IMR-90 (cell line): ENCODE results near the gene SLC39A8. TPM values are rescaled to one million over a fixed set of nuclear protein-coding genes. Genes with fewer than 3 reads are reported as not detected.
"Not testable (repeated sequence)": the region's sequence is repeated elsewhere in the genome, so short reads cannot be mapped to it uniquely, and the experiment has no call there.

Experiments used
- ATAC-seq: fragments of 200-7000 bp; cut with Tn5 transposase; 2 replicates; pipeline ENCODE4 v1.9.1; 2020; ENCODE audit warnings: low read depth, mild to moderate bottlenecking, moderate library complexity
- BruUV-seq: library from RNA; stranded (reverse); fragments of 400-500 nt; replicated peaks from 2 replicates; lab custom pipeline; 2021; lab: Mats Ljungman, UMichigan
- CTCF ChIA-PET: fragments of 300-600 bp; formaldehyde crosslinking; extraction: SDS; loops from one replicate; lab custom pipeline; 2021; ENCODE audit warnings: antibody characterized with exemption; lab: Yijun Ruan, JAX
- POLR2A ChIA-PET: fragments of 300-600 bp; sonication (Branson Sonifier 250); formaldehyde crosslinking; loops from one replicate; lab custom pipeline; 2022; ENCODE audit warnings: antibody characterized with exemption; ENCODE audit not compliant: unreplicated experiment; lab: Charles Lee
- DNase-seq: peaks from one replicate; pipeline ENCODE4 v3.0.0; 2013
- H2AFZ ChIP-seq: replicated peaks from 2 replicates; pipeline ENCODE3; 2013; ENCODE audit warnings: low read length, mild to moderate bottlenecking; ENCODE audit not compliant: poor library complexity
- H2AK5ac ChIP-seq: 2 replicates; pipeline ENCODE4 v1.6.1; 2013; ENCODE audit warnings: low read depth, low read length, inconsistent platforms
- H2AK9ac ChIP-seq: replicated peaks from 2 replicates; pipeline ENCODE3; 2013; ENCODE audit warnings: mild to moderate bottlenecking, low read depth, low read length, moderate library complexity; ENCODE audit not compliant: poor library complexity
- H2BK120ac ChIP-seq: 2 replicates; pipeline ENCODE4 v1.6.1; 2013; ENCODE audit warnings: low read depth, low read length, inconsistent platforms
- H2BK15ac ChIP-seq: 3 replicates; pipeline ENCODE4 v1.6.1; 2013; ENCODE audit warnings: low read depth, low read length, inconsistent platforms
- H2BK20ac ChIP-seq: 2 replicates; pipeline ENCODE4 v1.6.1; 2013; ENCODE audit warnings: low read depth, mild to moderate bottlenecking, inconsistent platforms, low read length, moderate library complexity
- H2BK5ac ChIP-seq: 2 replicates; pipeline ENCODE4 v1.6.1; 2013; ENCODE audit warnings: mild to moderate bottlenecking, low read depth, low read length, inconsistent platforms; ENCODE audit not compliant: poor library complexity, severe bottlenecking
- H3K14ac ChIP-seq: replicated peaks from 2 replicates; pipeline ENCODE4 v1.6.1; 2013; ENCODE audit warnings: low read depth, low read length, inconsistent platforms
- H3K18ac ChIP-seq: 2 replicates; pipeline ENCODE4 v1.6.1; 2013; ENCODE audit warnings: low read depth, low read length, control low read depth
- H3K23ac ChIP-seq: 2 replicates; pipeline ENCODE4 v1.6.1; 2013; ENCODE audit warnings: low read depth, low read length, inconsistent platforms
- H3K27ac ChIP-seq: 2 replicates; pipeline ENCODE4 v1.5.1; 2013; ENCODE audit warnings: mild to moderate bottlenecking, control low read depth, low read length; ENCODE audit not compliant: insufficient read depth
- H3K27me3 ChIP-seq: 2 replicates; pipeline ENCODE4 v1.6.1; 2013; ENCODE audit warnings: low read length; ENCODE audit not compliant: control insufficient read depth, insufficient read depth
- H3K36me3 ChIP-seq: 2 replicates; pipeline ENCODE4 v1.6.1; 2013; ENCODE audit warnings: low read length, mixed read lengths; ENCODE audit not compliant: control insufficient read depth, insufficient read depth
- H3K4ac ChIP-seq: 2 replicates; pipeline ENCODE4 v1.6.1; 2013; ENCODE audit warnings: low read depth, low read length, inconsistent platforms
- H3K4me1 ChIP-seq: 2 replicates; pipeline ENCODE4 v1.6.1; 2013; ENCODE audit warnings: low read length, mixed read lengths; ENCODE audit not compliant: control insufficient read depth, insufficient read depth
- H3K4me2 ChIP-seq: 2 replicates; pipeline ENCODE4 v1.6.1; 2013; ENCODE audit warnings: low read depth, mild to moderate bottlenecking, control low read depth, low read length, moderate library complexity
- H3K4me3 ChIP-seq: 2 replicates; pipeline ENCODE4 v1.5.1; 2013; ENCODE audit warnings: low read depth, mild to moderate bottlenecking, control low read depth, low read length, moderate library complexity; ENCODE audit not compliant: insufficient read depth
- H3K56ac ChIP-seq: 2 replicates; pipeline ENCODE4 v1.6.1; 2013; ENCODE audit warnings: low read length, inconsistent platforms; ENCODE audit not compliant: insufficient read depth; ENCODE audit errors: extremely low read depth
- H3K79me1 ChIP-seq, 2 experiments: 2 replicates each; pipeline ENCODE4 v1.6.1; 2013; ENCODE audit warnings: low read length in 2 of 2, inconsistent platforms in 1 of 2, low read depth in 1 of 2
- H3K9ac ChIP-seq: 2 replicates; pipeline ENCODE4 v1.6.1; 2013; ENCODE audit warnings: low read depth, low read length, control low read depth
- H3K9me1 ChIP-seq: 2 replicates; pipeline ENCODE4 v1.6.1; 2013; ENCODE audit warnings: low read length, inconsistent platforms; ENCODE audit not compliant: insufficient read depth
- H3K9me3 ChIP-seq: 2 replicates; pipeline ENCODE4 v1.6.1; 2013; ENCODE audit warnings: low read length; ENCODE audit not compliant: control insufficient read depth, insufficient read depth
- H4K20me1 ChIP-seq: 2 replicates; pipeline ENCODE4 v1.6.1; 2013; ENCODE audit warnings: low read length, inconsistent platforms; ENCODE audit not compliant: insufficient read depth
- H4K5ac ChIP-seq: 2 replicates; pipeline ENCODE4 v1.6.1; 2013; ENCODE audit warnings: mild to moderate bottlenecking, low read depth, low read length, control low read depth
- H4K8ac ChIP-seq, 2 experiments: 2 replicates each; pipeline ENCODE4 v1.6.1; 2013; ENCODE audit warnings: low read depth in 2 of 2, low read length in 2 of 2, control low read depth in 1 of 2, inconsistent platforms in 1 of 2
- H4K91ac ChIP-seq: 2 replicates; pipeline ENCODE4 v1.6.1; 2013; ENCODE audit warnings: low read depth, low read length, inconsistent platforms; ENCODE audit not compliant: insufficient read depth
- WGBS, 2 experiments: methylation state at CpG; one replicate each; pipeline versions ENCODE4 v1.1.5 to v1.1.7; 2013; ENCODE audit warnings: missing lambda C conversion rate in 2 of 2; ENCODE audit not compliant: insufficient read length in 1 of 2; ENCODE audit errors: extremely low coverage in 2 of 2; 5-methylcytosine and 5-hydroxymethylcytosine counted together
- dilution Hi-C: fragments of 300-500 bp; cut with HindIII; formaldehyde crosslinking; loops from one replicate; pipeline ENCODE4 v1.14.3; 2018; ENCODE audit warnings: low sequenced_read_pairs; ENCODE audit not compliant: unreplicated experiment
- in situ Hi-C: fragments of 300-500 bp; cut with MboI; formaldehyde crosslinking; loops from 3 replicates; pipeline ENCODE4 v1.14.3; 2019; ENCODE audit warnings: low sequenced_read_pairs, inconsistent platforms, mixed read lengths
- intact Hi-C: fragments of 100-400 bp; cut with micrococcal nuclease; formaldehyde crosslinking; loops from 2 replicates; pipeline ENCODE4 v1.10.0; 2022
- polyA plus RNA-seq, 3 experiments: library from polyadenylated mRNA; depleted of rRNA; stranded (reverse); fragments of >200 nt; gene quantifications; 2 replicates each; pipeline ENCODE4 v1.2.3, GENCODE V29; 2012; ENCODE audit warnings: low replicate concordance in 1 of 3
- total RNA-seq: library from RNA; depleted of rRNA; stranded (reverse); fragments of >200 nt; gene quantifications from 2 replicates; pipeline ENCODE4 v1.2.3, GENCODE V29; 2012

Gene SLC39A8
- total and polyA plus RNA-seq, 2 of the 4 experiments (the other 2 are of a cell fraction) = 0.05 to 0.18 TPM

GRCh38 chr4:102273317-102273716, 72.0 kb downstream of the SLC39A8 start:
- H3K9ac ChIP-seq, H4K8ac ChIP-seq, H2BK120ac ChIP-seq, H3K27me3 ChIP-seq, H3K4me1 ChIP-seq, H4K91ac ChIP-seq, H3K56ac ChIP-seq, dilution Hi-C loops, H2BK5ac ChIP-seq, H3K9me1 ChIP-seq, H4K5ac ChIP-seq, H3K9me3 ChIP-seq, H3K36me3 ChIP-seq, H3K14ac ChIP-seq, H3K4me2 ChIP-seq, H3K79me1 ChIP-seq, H3K4ac ChIP-seq, H2AK9ac ChIP-seq, DNase-seq, POLR2A ChIA-PET, CTCF ChIA-PET, H2AFZ ChIP-seq, BruUV-seq, H4K20me1 ChIP-seq, H2BK20ac ChIP-seq, H3K23ac ChIP-seq, H2BK15ac ChIP-seq, H3K18ac ChIP-seq, ATAC-seq, H3K27ac ChIP-seq, H2AK5ac ChIP-seq, intact Hi-C loops, in situ Hi-C loops, H3K4me3 ChIP-seq: not testable (repeated sequence)
- WGBS, 2 experiments = no CpG with 5 or more reads among the region's 9 CpGs
